Left colon (tissue), 2 donors: ENCODE results near the gene RASAL1. TPM values are rescaled to one million over a fixed set of nuclear protein-coding genes. Genes with fewer than 3 reads are reported as not detected.
A peak's percentile ranks its signal among the peaks of the same experiment; 100 is the strongest.

Experiments
- ATAC-seq: fragments of 200-7000 bp; cut with Tn5 transposase; one replicate; pipeline ENCODE4 v1.9.1; 2020; ENCODE audit warnings: mild to moderate bottlenecking, moderate library complexity
- DNase-seq, 2 donors: peaks; one replicate each; pipeline ENCODE4 v3.0.0-alpha.2; 2020
- intact Hi-C, 2 donors: fragments of 100-400 bp; cut with DNase I in 1 of 2; cut with micrococcal nuclease in 1 of 2; formaldehyde crosslinking; loops; one replicate each; pipeline versions ENCODE4 v1.11.2 to v1.14.0; 2022; cut with DNase I, micrococcal nuclease
- total RNA-seq, 2 donors: library from RNA; stranded (reverse); fragmentation: NEBNext Ultra II Directional; extraction: Animal tissue kit (Norgen Biotek cat#: 25700); gene quantifications; one replicate each; pipeline ENCODE4 v1.2.1, GENCODE V29; 2021
- donor health status: DM: no; HTN: no; CAD: no.
- donor health status: DM: yes; HTN: yes; CAD: no.

The RASAL1 gene
- total RNA-seq, 2 donors from 2014 or later, result 9.0 to 14.1 TPM

DNA sequence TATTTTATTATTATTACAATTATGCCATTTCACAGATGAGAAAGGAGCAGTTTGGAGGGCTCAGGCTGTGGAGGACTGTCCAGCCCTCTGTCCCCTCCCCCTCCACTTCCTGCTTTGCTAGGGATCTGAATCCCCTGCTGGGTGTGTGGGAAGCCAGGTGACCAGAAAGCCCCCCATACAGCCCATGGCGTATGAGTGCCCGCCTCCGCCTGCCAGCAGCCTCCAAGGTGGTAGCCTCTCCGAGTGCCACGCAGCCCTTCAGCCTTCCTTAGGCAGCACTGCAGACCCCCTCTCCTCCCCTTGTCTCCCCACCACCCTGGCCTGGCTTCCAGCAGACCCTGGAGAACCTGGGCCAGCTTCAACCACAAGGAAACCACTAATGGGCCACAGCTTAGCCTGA lies 66.4 kb downstream of the RASAL1 start:
- DNase-seq, result no peak
- no peak for ATAC-seq
- intact Hi-C loops, result no loop called here

GRCh38 chr12:113067987-113068935 lies 67.3 kb downstream of the RASAL1 start:
- ATAC-seq, result no peak
- intact Hi-C loops, result no loop called here
- DNase-seq, result no peak

DNA sequence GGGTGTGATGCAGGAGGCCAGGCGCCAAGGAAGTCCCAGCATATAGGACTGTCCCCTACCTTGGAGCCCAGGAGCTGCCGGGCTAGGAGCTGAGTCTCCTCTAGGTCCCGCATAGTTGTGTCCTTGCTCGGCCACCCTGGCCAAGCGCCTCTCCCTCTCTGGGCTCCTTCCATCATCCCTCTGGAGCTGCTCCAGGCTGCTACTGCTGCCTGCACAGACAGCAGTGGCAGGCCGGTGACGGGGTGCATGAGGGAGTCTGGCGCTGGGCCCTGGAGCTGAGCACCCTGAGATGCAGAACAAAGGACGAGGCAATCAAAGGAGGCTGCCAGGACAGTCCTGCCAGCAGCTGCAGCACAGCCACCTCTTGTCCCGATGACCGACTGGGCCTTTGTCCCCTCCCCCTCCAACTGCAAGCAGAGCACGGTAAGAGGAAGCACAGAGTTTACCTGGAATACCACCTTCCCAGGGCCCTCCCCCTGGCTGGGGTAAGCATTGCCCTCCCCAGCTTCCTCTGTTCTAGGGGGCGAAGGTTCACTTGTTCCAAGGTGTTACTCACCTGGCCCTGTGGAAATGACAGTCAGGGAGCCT lies 68.7 kb downstream of the RASAL1 start:
- ATAC-seq (no peak), DNase-seq (no peak)
- intact Hi-C loops, result no loop called here

DNA sequence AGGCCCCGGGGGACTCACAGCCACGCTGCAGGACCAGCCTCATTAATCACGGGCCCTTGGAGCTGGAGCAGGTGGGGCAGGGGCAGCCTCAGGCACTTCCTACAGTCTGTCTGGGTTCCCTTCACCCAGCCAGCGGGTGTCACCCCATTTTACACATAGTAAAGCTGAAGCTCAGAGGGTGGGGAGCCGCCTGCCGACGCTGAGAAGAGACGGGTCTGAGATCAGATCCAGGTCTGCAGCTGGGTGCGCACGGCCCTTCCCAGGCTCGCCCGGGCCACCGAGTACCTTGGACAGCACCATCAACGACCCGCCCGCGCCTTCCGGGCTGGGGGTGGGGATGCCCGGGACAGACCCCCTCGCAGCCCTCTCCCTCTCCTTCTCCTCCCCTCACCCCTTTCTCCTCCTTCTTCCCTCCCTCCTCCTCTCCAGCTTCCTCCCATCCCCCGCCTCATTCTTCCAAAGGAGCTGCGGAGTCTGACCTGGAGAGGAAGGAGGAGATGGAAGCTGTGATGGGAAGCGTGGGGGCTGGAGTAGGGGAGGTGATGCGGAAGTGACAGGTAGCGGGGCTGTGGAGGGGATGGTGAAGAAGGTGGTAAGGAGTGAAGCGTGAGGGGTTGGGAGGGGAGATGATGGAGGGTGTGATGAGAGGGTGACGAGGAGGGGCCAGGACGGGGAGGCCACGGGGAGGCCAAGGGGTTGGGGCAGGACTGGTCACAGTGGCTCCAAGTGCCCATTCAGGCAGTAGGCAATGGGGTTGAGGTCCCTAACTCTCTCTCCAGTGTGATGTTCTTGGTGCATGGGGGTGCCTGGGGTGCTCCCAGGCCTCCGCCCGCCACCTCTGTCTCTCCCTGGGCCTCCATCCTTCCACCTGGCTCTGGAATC lies 70.2 kb downstream of the RASAL1 start:
- ATAC-seq, result no peak
- intact Hi-C loops, result no loop called here
- peak in 1 of 2 donors; percentile 41 for DNase-seq

- DNase-seq (no peak), ATAC-seq (no peak)
- intact Hi-C loops, result no loop called here
These were observed 71.0 kb downstream of the RASAL1 start for GRCh38 chr12:113064395-113065125.

- ATAC-seq, result no peak
- intact Hi-C loops, result no loop called here
- DNase-seq, result no peak
These were observed 71.9 kb downstream of the RASAL1 start for GRCh38 chr12:113063396-113064350.

DNA sequence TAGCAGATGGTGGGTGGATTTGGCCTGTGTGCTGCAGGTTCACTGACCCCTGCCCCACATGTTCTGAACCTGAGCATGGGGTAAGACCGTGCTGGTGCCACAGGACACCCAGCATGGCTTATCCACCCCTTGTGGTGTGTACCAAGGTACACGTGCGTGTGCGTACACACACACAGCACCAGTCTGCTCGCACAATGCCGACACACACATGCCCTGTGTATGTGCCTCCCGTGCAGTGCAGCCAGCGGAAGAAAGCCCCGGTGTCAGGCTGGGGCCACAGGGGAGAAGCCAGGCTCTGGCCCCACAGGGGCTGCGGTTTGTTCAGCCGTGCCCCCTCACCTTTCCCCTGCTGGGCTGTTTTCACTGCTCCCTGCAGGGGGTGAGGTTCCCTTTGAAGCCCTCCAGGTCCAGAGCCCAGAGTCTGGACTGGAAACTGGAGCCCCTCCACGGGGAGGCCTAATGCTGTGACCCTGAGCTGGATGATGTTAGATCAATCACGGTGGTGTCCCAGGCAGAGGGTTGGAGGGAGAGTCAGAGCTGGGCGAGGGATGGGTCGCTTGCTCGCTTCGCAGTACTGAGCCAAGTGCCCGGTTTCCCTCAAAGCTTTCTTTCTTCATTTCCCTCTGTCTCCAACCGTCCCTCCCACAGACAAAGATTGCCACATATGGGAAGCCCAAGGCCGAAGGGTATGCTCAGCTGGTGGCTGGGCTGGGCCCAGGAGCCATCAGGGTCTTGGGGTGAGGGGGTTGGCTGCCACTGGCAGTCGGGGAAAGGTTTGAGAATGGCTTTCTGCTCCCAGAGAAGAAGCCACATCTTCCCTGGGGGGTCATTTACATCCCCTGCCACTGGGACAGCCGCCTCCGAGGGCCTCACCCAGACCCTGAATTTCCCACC lies 72.8 kb downstream of the RASAL1 start:
- intact Hi-C loops, result no loop called here
- DNase-seq (no peak), ATAC-seq (no peak)

GRCh38 chr12:113061061-113061694 lies 74.4 kb downstream of the RASAL1 start:
- ATAC-seq (no peak), DNase-seq (no peak)
- intact Hi-C loops, result no loop called here

- intact Hi-C loops, result no loop called here
- DNase-seq (no peak), ATAC-seq (no peak)
These were observed 75.1 kb downstream of the RASAL1 start for GRCh38 chr12:113060336-113060960.

GRCh38 chr12:113059071-113059595 lies 76.4 kb downstream of the RASAL1 start:
- ATAC-seq (no peak), DNase-seq (no peak)

DNA sequence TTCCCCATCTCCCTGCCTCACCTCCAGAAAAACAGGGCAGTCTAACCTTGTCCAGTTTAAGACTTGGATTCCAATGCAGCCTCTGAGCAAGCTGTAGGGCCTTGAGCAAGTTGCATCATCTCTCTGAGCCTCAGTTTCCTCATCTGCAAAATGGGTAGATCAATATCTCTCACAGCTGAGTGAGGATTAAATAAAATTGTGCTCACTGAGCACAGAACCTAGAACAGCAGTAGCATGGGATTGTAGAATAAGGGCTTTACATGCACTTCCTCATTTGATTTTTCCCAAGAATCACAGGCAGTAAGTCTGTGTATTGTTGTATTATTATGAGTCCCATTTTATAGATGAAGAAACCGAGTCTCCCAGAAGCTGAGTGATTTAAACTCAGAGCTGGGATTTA lies 77.0 kb downstream of the RASAL1 start:
- ATAC-seq (no peak), DNase-seq (no peak)
- intact Hi-C loops, result loop anchor here in 1 of 2 donors (10.0 kb wide), 1 partner anchor 96 kb away; no protein-coding TSS in a partner anchor

More at GRCh38 chr12:113059071-113059595, 76.4 kb downstream of the RASAL1 start:
- intact Hi-C loops, result loop anchor here in 1 of 2 donors (10.0 kb wide), 1 partner anchor 96 kb away; no protein-coding TSS in a partner anchor

DNA sequence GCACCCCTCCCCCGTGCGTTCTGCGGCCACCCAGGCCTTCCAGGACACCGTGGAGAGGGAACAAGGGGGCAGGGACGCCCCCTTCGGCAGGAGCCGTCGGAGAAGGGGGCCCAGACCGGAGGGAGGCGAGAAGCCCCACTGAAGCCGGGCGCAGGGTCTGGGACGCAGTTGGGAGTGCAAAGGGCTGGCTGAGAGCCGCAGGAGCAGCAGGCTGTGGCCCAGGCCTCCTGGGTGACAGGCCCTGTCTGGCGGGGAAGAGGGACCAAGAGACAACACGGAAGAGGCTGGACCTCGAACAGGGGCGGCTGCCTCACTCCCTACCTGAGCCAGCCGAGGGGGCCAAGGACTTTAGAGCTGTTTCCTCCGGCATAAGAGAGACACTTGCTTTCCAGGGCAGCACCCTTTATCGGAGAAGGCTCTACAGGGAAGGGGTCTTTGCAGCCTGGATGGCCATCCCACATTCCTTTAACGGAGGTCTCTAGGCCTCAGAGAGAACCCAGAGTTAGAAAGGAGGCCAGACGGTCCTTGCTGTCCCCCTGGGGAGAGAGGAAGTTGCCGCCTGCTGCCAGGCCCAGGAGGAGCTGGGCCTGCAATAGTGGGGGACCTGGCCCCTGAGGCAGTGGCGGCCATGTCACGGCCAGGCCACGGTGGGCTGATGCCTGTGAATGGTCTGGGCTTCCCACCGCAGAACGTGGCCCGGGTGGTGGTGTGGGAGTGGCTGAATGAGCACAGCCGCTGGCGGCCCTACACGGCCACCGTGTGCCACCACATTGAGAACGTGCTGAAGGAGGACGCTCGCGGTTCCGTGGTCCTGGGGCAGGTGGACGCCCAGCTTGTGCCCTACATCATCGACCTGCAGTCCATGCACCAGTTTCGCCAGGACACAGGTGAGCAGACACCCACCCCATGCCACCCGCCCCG lies 77.7 kb downstream of the RASAL1 start:
- ATAC-seq (no peak), DNase-seq (no peak)
- intact Hi-C loops, result loop anchor here in 1 of 2 donors (10.0 kb wide), 1 partner anchor 97 kb away; no protein-coding TSS in a partner anchor

DNA sequence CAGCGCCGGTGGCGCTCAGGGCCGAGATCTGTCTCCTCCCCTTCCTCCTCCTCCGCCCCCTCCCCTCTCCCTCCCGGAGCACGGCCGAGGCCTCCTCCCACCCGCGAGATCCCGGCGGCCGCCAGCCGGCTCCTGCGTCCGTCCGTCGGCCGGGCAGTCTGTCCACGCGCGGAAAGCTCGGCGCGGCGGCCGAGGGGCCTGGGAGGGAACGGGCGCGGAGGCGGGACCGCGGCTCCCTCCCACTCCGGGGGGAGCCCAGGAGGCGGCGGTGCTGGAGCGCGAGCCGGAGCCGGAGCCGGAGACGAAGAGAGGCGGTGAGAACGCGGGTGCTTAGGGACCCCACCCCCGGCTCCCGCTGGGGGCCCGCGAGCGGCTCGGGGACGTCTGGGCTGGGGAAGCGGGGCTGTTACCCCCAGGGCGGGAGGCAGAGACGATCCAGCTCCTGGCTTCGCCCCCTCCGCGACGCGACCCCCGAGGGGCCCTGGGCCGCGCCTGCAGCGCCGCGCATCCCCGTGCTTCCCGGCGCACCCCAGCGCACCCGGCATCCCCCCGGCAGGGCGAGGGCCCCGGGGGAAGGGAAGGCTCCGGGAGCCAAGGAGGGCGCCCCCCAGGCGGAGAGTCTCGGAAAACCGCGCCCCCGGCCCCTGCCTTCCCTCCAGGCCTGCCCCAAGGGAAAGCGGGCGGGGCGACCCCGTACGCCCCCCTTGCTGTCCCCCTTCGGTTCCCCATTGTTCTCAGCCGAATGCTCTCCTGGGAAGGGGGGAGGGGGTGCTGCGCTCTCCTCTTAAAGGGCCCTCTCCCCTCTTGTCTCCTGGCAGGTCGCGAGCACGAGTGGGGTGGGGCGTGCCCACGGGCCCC lies 78.7 kb downstream of the RASAL1 start, which contains the start of gene DTX1:
Gene DTX1 (plus strand): TSS at position 100 of the 858 bp plus-strand sequence. CDS start 1,463 bp downstream, outside the sequence.
- ATAC-seq (no peak), DNase-seq (no peak)
- intact Hi-C loops, result loop anchor here in 1 of 2 donors (10.0 kb wide), 1 partner anchor 98 kb away; no protein-coding TSS in a partner anchor
